NCI-H524 (cell line): Measurements from ENCODE around the gene RPS15.

Source experiments
- DNase-seq, 2 experiments: peaks; one replicate each; lab custom pipeline; 2025; lab: John Stamatoyannopoulos, UW

Gene RPS15

DNA sequence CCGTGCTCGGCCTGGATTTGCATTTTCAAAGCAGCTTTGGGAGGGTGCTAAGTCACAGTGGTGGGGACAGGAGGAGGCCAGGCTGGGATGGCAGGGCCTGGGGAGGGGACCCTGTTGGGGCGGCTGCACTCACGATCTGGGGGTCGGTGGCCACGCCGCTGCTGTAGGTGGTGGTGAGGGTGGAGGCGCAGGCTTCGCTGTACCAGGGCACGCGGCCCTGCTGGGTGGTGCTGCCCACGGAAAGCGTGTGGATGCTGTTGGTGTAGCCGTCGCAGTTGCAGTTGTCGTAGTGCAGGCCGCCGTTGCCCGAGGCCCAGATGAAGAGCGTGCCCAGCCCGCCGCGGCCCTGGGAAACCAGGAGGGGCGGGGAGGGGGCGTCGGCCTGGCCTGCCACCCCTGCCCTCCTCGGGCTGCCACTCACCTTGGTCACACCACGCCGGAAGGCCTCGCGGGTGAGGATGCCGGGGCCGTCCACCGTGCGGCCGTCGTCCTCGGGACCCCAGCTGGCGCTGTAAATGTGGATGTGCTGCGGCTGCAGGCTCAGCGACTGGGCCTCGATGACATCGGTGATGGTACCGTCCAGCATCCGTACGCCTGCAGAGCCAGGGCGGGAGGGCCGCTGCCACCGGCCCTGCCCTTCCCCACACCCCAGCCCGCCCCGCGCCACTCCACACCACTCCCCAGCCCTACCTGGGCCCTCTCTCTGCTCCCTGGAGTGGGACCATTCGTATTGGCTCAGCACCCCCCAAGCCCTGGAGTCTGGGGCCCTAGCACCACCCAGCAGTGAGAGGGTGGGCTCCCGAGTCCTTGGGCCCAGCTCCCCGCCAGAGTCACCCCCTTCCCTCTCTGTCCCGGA, 48.8 kb downstream of the RPS15 start:
- DNase-seq = no peak

DNA sequence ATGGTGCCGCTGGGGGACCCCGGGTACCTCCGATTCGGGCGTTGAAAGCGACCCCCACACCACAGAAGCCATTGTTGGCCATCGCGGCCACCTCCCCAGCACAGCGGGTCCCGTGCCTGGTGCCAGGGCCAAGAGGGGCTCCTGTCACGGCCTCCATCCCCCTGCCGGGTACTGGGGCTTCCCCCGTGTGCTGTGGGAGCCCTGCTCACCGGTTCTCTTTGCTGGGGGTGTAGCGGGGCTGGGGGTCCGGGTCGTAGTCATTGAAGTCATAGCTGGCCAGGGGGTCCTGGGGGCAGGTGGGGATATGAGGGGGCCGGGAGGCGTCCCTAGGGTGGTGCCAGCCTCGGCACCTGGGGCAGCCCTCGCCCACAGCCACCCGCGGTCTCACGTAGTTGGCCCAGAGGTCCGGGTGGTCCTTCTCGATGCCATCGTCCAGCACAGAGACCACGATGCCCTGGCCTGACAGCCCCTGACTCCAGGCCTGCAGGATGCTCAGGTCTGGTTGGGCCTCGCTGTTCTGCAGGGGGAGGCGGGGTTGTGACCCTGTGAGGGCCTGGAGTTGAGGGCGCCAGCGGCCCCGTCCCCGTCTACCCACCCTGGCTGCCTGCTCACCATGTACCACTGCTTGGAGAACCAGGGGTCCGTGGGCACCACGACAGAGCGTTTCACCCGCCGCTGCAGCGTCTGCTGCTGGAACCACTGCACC, 49.5 kb downstream of the RPS15 start:
- no peak for DNase-seq

DNA sequence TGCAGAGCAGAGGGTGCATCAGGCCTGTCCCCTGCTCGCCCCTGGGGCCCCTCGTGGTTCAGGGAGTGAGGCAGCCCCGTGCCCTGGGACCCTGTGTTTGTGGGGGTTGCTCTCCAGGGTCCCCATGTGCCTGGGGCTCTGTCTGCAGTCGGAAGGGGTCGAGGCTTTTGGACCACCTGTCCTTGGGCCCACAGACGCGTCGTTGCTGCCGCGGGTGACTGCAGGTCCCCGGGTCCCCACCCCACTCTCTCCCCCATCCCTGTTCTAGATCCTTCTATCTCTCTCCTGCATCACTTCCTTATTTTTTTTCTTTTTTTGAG, 50.0 kb downstream of the RPS15 start:
- DNase-seq = no peak

DNA sequence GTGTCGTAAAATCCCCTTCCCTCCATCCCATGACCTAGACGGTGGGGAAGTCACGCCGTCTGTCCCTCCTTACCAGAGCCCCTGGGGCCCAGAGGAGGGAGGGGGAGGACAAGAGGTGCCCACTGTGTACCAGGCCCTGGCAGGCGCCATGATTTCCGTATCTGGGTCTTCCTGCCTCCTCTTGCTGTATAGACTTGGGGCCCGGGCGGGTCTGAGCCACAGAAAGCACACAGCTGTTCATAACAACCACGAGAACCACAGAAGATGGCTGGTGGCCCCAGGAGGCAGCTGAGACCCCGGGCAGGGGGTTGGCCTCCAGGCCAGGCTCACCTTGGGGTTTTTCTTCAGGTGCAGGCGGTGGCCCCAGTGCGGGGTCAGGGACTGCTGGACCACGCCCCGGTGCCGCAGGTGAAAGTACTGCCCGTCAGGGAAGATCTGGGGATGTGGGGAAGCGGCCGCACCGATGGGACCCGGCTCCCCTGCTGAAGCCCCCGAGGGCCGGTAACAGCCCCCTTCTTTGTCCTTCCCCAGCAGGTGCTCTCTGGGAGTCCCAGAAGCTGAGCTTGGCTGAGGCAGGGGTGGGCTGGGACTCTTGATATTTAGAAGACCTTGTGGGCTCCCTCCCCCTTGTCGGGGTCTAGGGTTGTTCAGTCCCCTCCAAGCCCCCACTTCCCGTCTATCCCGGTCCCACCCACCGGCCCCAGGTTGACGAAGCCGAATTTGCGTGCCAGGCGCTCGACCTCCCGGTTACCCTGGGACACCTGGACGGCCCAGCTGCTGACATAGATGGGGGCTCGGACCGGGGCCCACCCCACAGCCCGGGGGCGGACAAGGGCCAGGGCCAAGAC, 51.5 kb downstream of the RPS15 start:
- DNase-seq = no peak
